HEK293T (cell line): Measurements from ENCODE around the gene BACH1.

Experiments used
- ARNT ChIP-seq: fragments of 450-650 bp; IDR thresholded peaks from 2 replicates; pipeline ENCODE4 v1.6.1; 2017; ENCODE audit warnings: mild to moderate bottlenecking
- BHLHE40 ChIP-seq: fragments of 450-650 bp; IDR thresholded peaks from 2 replicates; pipeline ENCODE4 v1.6.1; 2016; ENCODE audit warnings: mild to moderate bottlenecking, moderate library complexity, borderline replicate concordance
- CTBP1 ChIP-seq: fragments of 450-650 bp; IDR thresholded peaks from 2 replicates; pipeline ENCODE4 v1.6.1; 2016; ENCODE audit warnings: borderline replicate concordance
- ELF4 ChIP-seq: fragments of 450-650 bp; IDR thresholded peaks from 2 replicates; pipeline ENCODE4 v1.6.1; 2017; ENCODE audit warnings: antibody characterized with exemption
- FOXA1 ChIP-seq: fragments of 450-650 bp; IDR thresholded peaks from 2 replicates; pipeline ENCODE4 v1.6.1; 2016; ENCODE audit warnings: mild to moderate bottlenecking
- FOXK2 ChIP-seq: fragments of 450-650 bp; IDR thresholded peaks from 2 replicates; pipeline ENCODE4 v1.6.1; 2016; ENCODE audit warnings: mild to moderate bottlenecking
- FOXM1 ChIP-seq: fragments of 450-650 bp; IDR thresholded peaks from 2 replicates; pipeline ENCODE4 v1.6.1; 2017; ENCODE audit warnings: mild to moderate bottlenecking, borderline replicate concordance
- HDGF ChIP-seq: fragments of 450-650 bp; IDR thresholded peaks from 2 replicates; pipeline ENCODE4 v1.6.1; 2017; ENCODE audit warnings: antibody characterized with exemption, borderline replicate concordance
- L3MBTL2 ChIP-seq: fragments of 450-650 bp; conservative IDR thresholded peaks from 2 replicates; pipeline ENCODE4 v1.6.1; 2016; ENCODE audit warnings: mild to moderate bottlenecking
- NFRKB ChIP-seq: fragments of 450-650 bp; IDR thresholded peaks from 2 replicates; pipeline ENCODE4 v1.6.1; 2016; ENCODE audit warnings: mild to moderate bottlenecking, moderate library complexity
- SP1 ChIP-seq: fragments of 450-650 bp; IDR thresholded peaks from 2 replicates; pipeline ENCODE4 v1.6.1; 2017
- SUZ12 ChIP-seq: fragments of 450-650 bp; IDR thresholded peaks from 2 replicates; pipeline ENCODE4 v1.6.1; 2016; ENCODE audit warnings: mild to moderate bottlenecking
- TARDBP ChIP-seq: fragments of 450-650 bp; IDR thresholded peaks from 2 replicates; pipeline ENCODE4 v1.6.1; 2016
- TF ChIP-seq, protein P1 (sequence below): fragments of 450-650 bp; IDR thresholded peaks from 2 replicates; pipeline ENCODE4 v1.6.1; 2016

DNA sequence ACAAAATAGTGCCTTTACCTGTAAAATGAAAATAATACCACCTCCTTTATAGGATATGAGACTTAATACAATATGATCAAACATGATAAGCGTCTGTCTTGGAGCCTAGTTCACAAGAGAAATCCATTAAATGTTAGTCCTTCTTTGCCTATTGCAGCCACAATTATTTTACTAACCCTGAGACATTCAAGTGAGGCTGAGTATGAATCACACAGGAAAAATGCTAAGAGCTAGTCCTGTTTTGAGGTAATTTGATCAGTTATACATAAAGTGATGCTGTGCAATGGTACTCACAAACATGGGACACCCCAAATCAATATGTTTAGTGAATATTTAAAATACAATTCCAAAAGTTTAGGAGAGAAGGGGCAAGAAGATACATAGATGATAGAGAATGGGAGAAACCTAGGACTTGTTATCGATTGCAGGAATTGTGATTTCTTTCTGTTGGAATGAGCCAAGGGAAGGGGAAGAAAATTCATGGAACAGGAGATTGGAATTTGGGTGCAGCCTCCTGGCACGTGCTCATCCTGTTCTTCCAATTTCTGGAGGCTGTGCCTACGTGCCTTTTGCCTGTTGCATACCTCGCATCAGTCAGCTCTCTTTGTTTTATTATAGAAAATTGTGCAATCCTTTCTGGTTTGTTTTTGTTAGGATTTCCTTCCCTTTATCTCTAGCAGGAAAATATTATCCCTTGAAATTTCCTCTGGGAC lies 39.9 kb upstream of the BACH1 start:
- TF ChIP-seq, protein P1, sequence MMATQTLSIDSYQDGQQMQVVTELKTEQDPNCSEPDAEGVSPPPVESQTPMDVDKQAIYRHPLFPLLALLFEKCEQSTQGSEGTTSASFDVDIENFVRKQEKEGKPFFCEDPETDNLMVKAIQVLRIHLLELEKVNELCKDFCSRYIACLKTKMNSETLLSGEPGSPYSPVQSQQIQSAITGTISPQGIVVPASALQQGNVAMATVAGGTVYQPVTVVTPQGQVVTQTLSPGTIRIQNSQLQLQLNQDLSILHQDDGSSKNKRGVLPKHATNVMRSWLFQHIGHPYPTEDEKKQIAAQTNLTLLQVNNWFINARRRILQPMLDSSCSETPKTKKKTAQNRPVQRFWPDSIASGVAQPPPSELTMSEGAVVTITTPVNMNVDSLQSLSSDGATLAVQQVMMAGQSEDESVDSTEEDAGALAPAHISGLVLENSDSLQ, result no peak
- TF ChIP-seq FOXK2 (no peak), NFRKB (no peak), SUZ12 (no peak), ELF4 (no peak), TARDBP (no peak), FOXM1 (no peak), L3MBTL2 (no peak), SP1 (no peak), BHLHE40 (no peak), CTBP1 (no peak), HDGF (no peak), ARNT (no peak), FOXA1 (no peak)
